HCT116 (cell line): ENCODE results near the gene ABCB1. TPM values are rescaled to one million over a fixed set of nuclear protein-coding genes. Genes with fewer than 3 reads are reported as not detected.

Experiments
- ATAC-seq: fragments of 200-7000 bp; cut with Tn5 transposase; 2 replicates; pipeline ENCODE4 v1.9.1; 2020; ENCODE audit warnings: mild to moderate bottlenecking, moderate library complexity
- BruUV-seq: library from RNA; stranded (reverse); fragments of 400-500 nt; replicated peaks from 2 replicates; lab custom pipeline; 2021; lab: Mats Ljungman, UMichigan
- CTCF ChIA-PET: fragments of 300-600 bp; sonication (Branson Sonifier 250); formaldehyde crosslinking; loops from one replicate; lab custom pipeline; 2021; ENCODE audit warnings: antibody characterized with exemption; lab: Charles Lee
- POLR2A ChIA-PET: fragments of 300-600, 350-600 bp; sonication (Branson Sonifier 250); formaldehyde crosslinking; loops from one replicate; lab custom pipeline; 2021; ENCODE audit warnings: antibody characterized with exemption; lab: Charles Lee
- RAD21 ChIA-PET, 2 experiments: fragments of 300-600 bp; sonication (Branson Sonifier 250); formaldehyde crosslinking; loops; one replicate each; lab custom pipeline; 2023; ENCODE audit warnings: low total read pairs in 2 of 2; ENCODE audit not compliant: uncharacterized antibody in 2 of 2, unreplicated experiment in 2 of 2, low non-redundant PET in 1 of 2; lab: Charles Lee
- DNase-seq: peaks from one replicate; pipeline ENCODE4 v3.0.0-alpha.2; 2010; ENCODE audit warnings: low read depth, low spot score
- H2AFZ ChIP-seq: fragments of 200-600 bp; shearing (Covaris generic), sonication (generic); 2 replicates; pipeline ENCODE4 v1.6.1; 2017; ENCODE audit warnings: low read depth, mixed run types, mixed read lengths, antibody characterized with exemption, low read length; ENCODE audit not compliant: poor library complexity, severe bottlenecking
- H3K27ac ChIP-seq: 2 replicates; pipeline ENCODE4 v1.5.1; 2012; ENCODE audit warnings: low read depth, low read length
- H3K27me3 ChIP-seq: fragments of 200-600 bp; sonication (generic); 2 replicates; pipeline ENCODE4 v1.6.1; 2016; ENCODE audit warnings: mixed run types, low read length, mixed read lengths; ENCODE audit not compliant: insufficient read depth
- H3K36me3 ChIP-seq, 2 experiments: fragments of 200-500 bp in 1 of 2; fragments of 200-600 bp in 1 of 2; sonication (Bioruptor generic) in 1 of 2; sonication (generic) in 1 of 2; 2 replicates each; pipeline versions ENCODE4 v1.5.1 to v1.6.1; 2014 to 2016; ENCODE audit warnings: low read length in 2 of 2, inconsistent platforms in 1 of 2, mixed read lengths in 1 of 2, mixed run types in 1 of 2; ENCODE audit not compliant: insufficient read depth in 2 of 2, control insufficient read depth in 1 of 2
- H3K4me1 ChIP-seq, 2 experiments: fragments of 200-600 bp in 1 of 2; sonication (generic) in 1 of 2; 2 replicates each; pipeline versions ENCODE4 v1.5.1 to v1.6.1; 2012 to 2017; ENCODE audit warnings: low read length in 2 of 2, inconsistent platforms in 1 of 2, mild to moderate bottlenecking in 1 of 2, mixed read lengths in 1 of 2, mixed run types in 1 of 2, moderate library complexity in 1 of 2; ENCODE audit not compliant: insufficient read depth in 2 of 2, control insufficient read depth in 1 of 2
- H3K4me2 ChIP-seq: fragments of 200-600 bp; sonication (generic); 2 replicates; pipeline ENCODE4 v1.6.1; 2017; ENCODE audit warnings: mixed run types, low read length, mixed read lengths
- H3K4me3 ChIP-seq, 2 experiments: fragments of 200-600 bp in 1 of 2; sonication (generic) in 1 of 2; replicated peaks in 1 of 2; 2 replicates each; pipeline ENCODE4 v1.5.1; 2011 to 2016; ENCODE audit warnings: low read length in 2 of 2, control low read depth in 1 of 2, low read depth in 1 of 2, mild to moderate bottlenecking in 1 of 2, mixed read lengths in 1 of 2, mixed run types in 1 of 2
- H3K79me2 ChIP-seq: fragments of 200-600 bp; sonication (generic); 2 replicates; pipeline ENCODE4 v1.6.1; 2017; ENCODE audit warnings: mild to moderate bottlenecking, mixed run types, low read length, moderate library complexity, mixed read lengths; ENCODE audit not compliant: insufficient read depth
- H3K9ac ChIP-seq: fragments of 200-600 bp; sonication (generic); 2 replicates; pipeline ENCODE4 v1.6.1; 2016; ENCODE audit warnings: low read length, mixed read lengths
- H3K9me2 ChIP-seq: fragments of 200-600 bp; sonication (generic), shearing (Covaris generic); 2 replicates; pipeline ENCODE4 v1.6.1; 2017; ENCODE audit warnings: mixed run types, mild to moderate bottlenecking, moderate library complexity; ENCODE audit not compliant: insufficient read depth
- H3K9me3 ChIP-seq, 2 experiments: fragments of 200-500 bp in 1 of 2; fragments of 200-600 bp in 1 of 2; sonication (Bioruptor generic) in 1 of 2; sonication (generic) in 1 of 2; 2 replicates each; pipeline ENCODE4 v1.6.1; 2014 to 2017; ENCODE audit warnings: low read length in 2 of 2, mixed read lengths in 2 of 2, inconsistent platforms in 1 of 2, low read depth in 1 of 2, mild to moderate bottlenecking in 1 of 2, mixed run types in 1 of 2, moderate library complexity in 1 of 2; ENCODE audit not compliant: control insufficient read depth in 1 of 2, insufficient read depth in 1 of 2
- H4K20me1 ChIP-seq: fragments of 200-600 bp; sonication (generic), shearing (Covaris generic); 2 replicates; pipeline ENCODE4 v1.6.1; 2017; ENCODE audit warnings: mixed run types, mild to moderate bottlenecking, moderate library complexity; ENCODE audit not compliant: insufficient read depth
- ATF3 ChIP-seq: IDR thresholded peaks from 2 replicates; pipeline ENCODE4 v1.6.1; 2012
- CBX3 ChIP-seq: IDR thresholded peaks from 2 replicates; pipeline ENCODE4 v1.6.1; 2012; ENCODE audit warnings: low read depth
- CEBPB ChIP-seq: IDR thresholded peaks from 2 replicates; pipeline ENCODE4 v1.6.1; 2012; ENCODE audit warnings: low read depth
- EGR1 ChIP-seq: IDR thresholded peaks from 2 replicates; pipeline ENCODE4 v1.6.1; 2012; ENCODE audit warnings: low read depth
- FOSL1 ChIP-seq: IDR thresholded peaks from 2 replicates; pipeline ENCODE4 v1.6.1; 2012; ENCODE audit warnings: low read depth
- JUND ChIP-seq: IDR thresholded peaks from 2 replicates; pipeline ENCODE4 v1.6.1; 2012
- POLR2A ChIP-seq: IDR thresholded peaks from 2 replicates; pipeline ENCODE4 v1.7.0; 2011; ENCODE audit warnings: borderline replicate concordance; ENCODE audit not compliant: insufficient read depth, insufficient read length; ENCODE audit errors: extremely low read depth
- POLR2AphosphoS5 ChIP-seq: IDR thresholded peaks from 2 replicates; pipeline ENCODE4 v1.6.1; 2011; ENCODE audit warnings: mild to moderate bottlenecking, low read depth, low read length, moderate library complexity
- RAD21 ChIP-seq: IDR thresholded peaks from 2 replicates; pipeline ENCODE4 v1.6.1; 2012; ENCODE audit warnings: low read depth, mild to moderate bottlenecking
- SIN3A ChIP-seq: IDR thresholded peaks from 2 replicates; pipeline ENCODE4 v1.6.1; 2012; ENCODE audit warnings: low read depth
- SRF ChIP-seq: IDR thresholded peaks from 2 replicates; pipeline ENCODE4 v1.6.1; 2012; ENCODE audit warnings: low read depth
- TCF7L2 ChIP-seq: IDR thresholded peaks from 2 replicates; pipeline ENCODE4 v1.7.0; 2011; ENCODE audit warnings: borderline replicate concordance, inconsistent platforms; ENCODE audit not compliant: insufficient read depth, insufficient read length; ENCODE audit errors: extremely low read depth
- YY1 ChIP-seq: IDR thresholded peaks from 2 replicates; pipeline ENCODE4 v1.6.1; 2011; ENCODE audit warnings: low read length, low read depth, moderate library complexity, mild to moderate bottlenecking; ENCODE audit not compliant: insufficient replicate concordance; ENCODE audit errors: extremely low read depth
- ZFX ChIP-seq: fragments of 450-650 bp; IDR thresholded peaks from 2 replicates; pipeline ENCODE4 v1.6.1; 2017
- ZNF274 ChIP-seq: fragments of 200-500 bp; sonication (Bioruptor generic); IDR thresholded peaks from 2 replicates; pipeline ENCODE4 v1.6.1; 2014; ENCODE audit warnings: mild to moderate bottlenecking, low read depth, low read length, inconsistent platforms
- intact Hi-C: fragments of 100-400 bp; cut with micrococcal nuclease; formaldehyde crosslinking; loops from 2 replicates; pipeline ENCODE4 v1.10.0; 2022
- total RNA-seq: library from RNA; stranded (reverse); gene quantifications from one replicate; pipeline ENCODE4 v1.2.1, GENCODE V29; 2021; ENCODE audit not compliant: unreplicated experiment
- TF ChIP-seq, protein P1 (sequence below): IDR thresholded peaks from 2 replicates; pipeline ENCODE4 v1.6.1; 2012
- TF ChIP-seq, protein P2 (sequence below): IDR thresholded peaks from 2 replicates; pipeline ENCODE4 v1.6.1; 2011; ENCODE audit warnings: mild to moderate bottlenecking, low read length, moderate library complexity; ENCODE audit not compliant: insufficient replicate concordance; ENCODE audit errors: extremely low read depth

Gene ABCB1
- total RNA-seq, 1 experiment from 2014 or later, result 1.8 TPM

DNA sequence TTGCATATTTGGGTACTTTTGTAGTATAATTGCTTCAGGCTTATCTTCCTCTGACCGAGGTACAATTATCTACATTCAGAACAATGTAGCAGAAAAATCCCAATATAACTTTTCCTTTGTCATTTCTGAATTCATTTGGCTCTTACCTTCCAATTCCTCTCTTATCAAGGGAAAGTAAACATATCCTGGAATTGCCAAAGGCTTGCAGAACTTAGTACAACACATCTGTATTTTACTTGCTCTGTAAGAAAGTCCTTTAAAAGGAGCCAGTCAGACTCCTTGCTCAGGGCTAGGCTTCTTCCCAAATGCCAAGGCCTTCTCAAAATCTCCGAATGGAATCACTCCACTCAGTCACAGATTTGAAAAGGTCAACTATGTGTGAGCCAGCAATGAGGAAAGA, 81.9 kb downstream of the ABCB1 start:
- BruUV-seq, result no TSS peak
- DNase-seq (no peak), ATAC-seq (no peak)
- RAD21 ChIA-PET, result no interaction called here
- no peaks in the 10 kb centered on the region for H3K79me2 ChIP-seq
- CTCF ChIA-PET, result no interaction called here
- no peak overlapping the region for H3K4me2 ChIP-seq
- H3K36me3 ChIP-seq, result no peaks in the 10 kb centered on the region
- no peaks in the 10 kb centered on the region for H3K9me3 ChIP-seq
- no peaks in the 10 kb centered on the region for H3K27me3 ChIP-seq
- no peaks in the 10 kb centered on the region for H3K9me2 ChIP-seq
- H3K27ac ChIP-seq, result no peak overlapping the region
- no peaks in the 10 kb centered on the region for H3K4me1 ChIP-seq
- no peak overlapping the region for H3K4me3 ChIP-seq
- no peak overlapping the region for H2AFZ ChIP-seq
- no peak overlapping the region for H3K9ac ChIP-seq
- intact Hi-C loops, result no loop called here
- TF ChIP-seq ZFX (no peak), ATF3 (no peak), ZNF274 (no peak), POLR2AphosphoS5 (no peak), YY1 (no peak), CEBPB (no peak), EGR1 (no peak), JUND (no peak), SRF (no peak), POLR2A (no peak), FOSL1 (no peak), CBX3 (no peak), TCF7L2 (no peak), SIN3A (no peak)
- TF ChIP-seq, protein P1, sequence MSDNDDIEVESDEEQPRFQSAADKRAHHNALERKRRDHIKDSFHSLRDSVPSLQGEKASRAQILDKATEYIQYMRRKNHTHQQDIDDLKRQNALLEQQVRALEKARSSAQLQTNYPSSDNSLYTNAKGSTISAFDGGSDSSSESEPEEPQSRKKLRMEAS, result no peak
- TF ChIP-seq, all 23 proteins: peak for 0
- POLR2A ChIA-PET, result no interaction called here
- no peaks in the 10 kb centered on the region for H4K20me1 ChIP-seq

DNA sequence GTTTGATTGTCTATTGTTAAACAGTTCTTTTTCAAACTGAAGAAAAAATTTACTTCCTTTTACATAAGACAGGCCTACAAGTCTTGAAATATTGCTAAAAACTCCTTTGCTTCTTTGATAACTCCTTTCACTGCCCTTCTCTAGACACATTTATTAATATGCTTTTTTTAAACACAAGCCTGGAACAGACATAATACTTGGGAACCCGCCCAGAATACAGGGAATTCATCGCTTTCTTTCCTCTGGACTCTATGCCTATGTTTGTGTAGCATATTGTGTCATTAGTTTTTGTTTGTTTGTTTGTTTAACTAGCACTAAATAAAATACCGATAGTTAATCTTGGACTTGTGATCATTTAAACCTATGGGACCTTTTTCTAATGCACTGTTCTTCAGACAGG, 82.8 kb downstream of the ABCB1 start:
- CTCF ChIA-PET, result no interaction called here
- ATAC-seq, result no peak

More for the DNA sequence above, 82.8 kb downstream of the ABCB1 start:
- H3K9me3 ChIP-seq, result no peaks in the 10 kb centered on the region
- RAD21 ChIA-PET, result no interaction called here
- intact Hi-C loops, result no loop called here
- POLR2A ChIA-PET, result no interaction called here
- H3K4me3 ChIP-seq, result no peak overlapping the region
- no peaks in the 10 kb centered on the region for H3K36me3 ChIP-seq
- H3K9ac ChIP-seq, result no peak overlapping the region
- no peaks in the 10 kb centered on the region for H3K27me3 ChIP-seq
- no peak for DNase-seq
- H3K4me1 ChIP-seq, result no peaks in the 10 kb centered on the region
- no TSS peak for BruUV-seq
- TF ChIP-seq EGR1 (no peak), CBX3 (no peak), RAD21 (no peak)
- TF ChIP-seq, protein P2, sequence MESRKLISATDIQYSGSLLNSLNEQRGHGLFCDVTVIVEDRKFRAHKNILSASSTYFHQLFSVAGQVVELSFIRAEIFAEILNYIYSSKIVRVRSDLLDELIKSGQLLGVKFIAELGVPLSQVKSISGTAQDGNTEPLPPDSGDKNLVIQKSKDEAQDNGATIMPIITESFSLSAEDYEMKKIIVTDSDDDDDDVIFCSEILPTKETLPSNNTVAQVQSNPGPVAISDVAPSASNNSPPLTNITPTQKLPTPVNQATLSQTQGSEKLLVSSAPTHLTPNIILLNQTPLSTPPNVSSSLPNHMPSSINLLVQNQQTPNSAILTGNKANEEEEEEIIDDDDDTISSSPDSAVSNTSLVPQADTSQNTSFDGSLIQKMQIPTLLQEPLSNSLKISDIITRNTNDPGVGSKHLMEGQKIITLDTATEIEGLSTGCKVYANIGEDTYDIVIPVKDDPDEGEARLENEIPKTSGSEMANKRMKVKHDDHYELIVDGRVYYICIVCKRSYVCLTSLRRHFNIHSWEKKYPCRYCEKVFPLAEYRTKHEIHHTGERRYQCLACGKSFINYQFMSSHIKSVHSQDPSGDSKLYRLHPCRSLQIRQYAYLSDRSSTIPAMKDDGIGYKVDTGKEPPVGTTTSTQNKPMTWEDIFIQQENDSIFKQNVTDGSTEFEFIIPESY, result no peak
- H2AFZ ChIP-seq, result no peak overlapping the region
- no peaks in the 10 kb centered on the region for H3K9me2 ChIP-seq
- no peak overlapping the region for H3K27ac ChIP-seq
- H3K4me2 ChIP-seq, result no peak overlapping the region
- H4K20me1 ChIP-seq, result no peaks in the 10 kb centered on the region
- H3K79me2 ChIP-seq, result no peaks in the 10 kb centered on the region
